H9 (cell line): ENCODE results near the gene HOXB1. TPM values are rescaled to one million over a fixed set of nuclear protein-coding genes. Genes with fewer than 3 reads are reported as not detected.

Source experiments
- DNase-seq: peaks from one replicate; pipeline ENCODE4 v3.0.0-alpha.2; 2017
- H2AFZ ChIP-seq: one replicate; pipeline ENCODE4 v1.6.1; 2013; ENCODE audit warnings: mild to moderate bottlenecking, low read length, control low read depth, moderate library complexity
- H2AK5ac ChIP-seq: 2 replicates; pipeline ENCODE4 v1.6.1; 2013; ENCODE audit warnings: low read length, control low read depth, mixed read lengths; ENCODE audit not compliant: insufficient read length
- H2BK120ac ChIP-seq: one replicate; pipeline ENCODE4 v1.6.1; 2013; ENCODE audit warnings: low read depth, mild to moderate bottlenecking, low read length, control low read depth, inconsistent platforms; ENCODE audit not compliant: poor library complexity, severe bottlenecking
- H2BK12ac ChIP-seq: 2 replicates; pipeline ENCODE4 v1.6.1; 2013; ENCODE audit warnings: low read length, control low read depth, mixed read lengths, low read depth; ENCODE audit not compliant: insufficient read length
- H2BK15ac ChIP-seq: 2 replicates; pipeline ENCODE4 v1.6.1; 2013; ENCODE audit warnings: low read depth, low read length, control low read depth
- H2BK20ac ChIP-seq: one replicate; pipeline ENCODE4 v1.6.1; 2013; ENCODE audit warnings: low read depth, mild to moderate bottlenecking, low read length, control low read depth, inconsistent platforms; ENCODE audit not compliant: poor library complexity, severe bottlenecking
- H2BK5ac ChIP-seq: 2 replicates; pipeline ENCODE4 v1.6.1; 2013; ENCODE audit warnings: low read length, control low read depth, mixed read lengths; ENCODE audit not compliant: insufficient read length
- H3K14ac ChIP-seq: 2 replicates; pipeline ENCODE4 v1.6.1; 2013; ENCODE audit warnings: low read length, control low read depth; ENCODE audit not compliant: insufficient read depth
- H3K18ac ChIP-seq: 2 replicates; pipeline ENCODE4 v1.6.1; 2013; ENCODE audit warnings: low read depth, mild to moderate bottlenecking, mixed read lengths, low read length, control low read depth; ENCODE audit not compliant: insufficient read length
- H3K23ac ChIP-seq: 2 replicates; pipeline ENCODE4 v1.6.1; 2013; ENCODE audit warnings: low read length, control low read depth, mixed read lengths, low read depth; ENCODE audit not compliant: insufficient read length
- H3K23me2 ChIP-seq: 2 replicates; pipeline ENCODE4 v1.6.1; 2013; ENCODE audit warnings: low read depth, mild to moderate bottlenecking, mixed read lengths, low read length, control low read depth; ENCODE audit not compliant: insufficient read length, poor library complexity, severe bottlenecking
- H3K27ac ChIP-seq: 2 replicates; pipeline ENCODE4 v1.5.1; 2013; ENCODE audit warnings: low read length, control low read depth, mixed read lengths, low read depth; ENCODE audit not compliant: insufficient read length
- H3K27me3 ChIP-seq: 2 replicates; pipeline ENCODE4 v1.6.1; 2013; ENCODE audit warnings: low read length, control low read depth, inconsistent platforms; ENCODE audit not compliant: insufficient read depth
- H3K4ac ChIP-seq: 2 replicates; pipeline ENCODE4 v1.6.1; 2013; ENCODE audit warnings: low read depth, mild to moderate bottlenecking, control low read depth, inconsistent platforms, low read length, moderate library complexity
- H3K4me1 ChIP-seq: 2 replicates; pipeline ENCODE4 v1.6.1; 2013; ENCODE audit warnings: low read length, control low read depth, inconsistent platforms; ENCODE audit not compliant: insufficient read depth
- H3K4me2 ChIP-seq: 2 replicates; pipeline ENCODE4 v1.6.1; 2013; ENCODE audit warnings: low read length, control low read depth, mixed read lengths; ENCODE audit not compliant: insufficient read length, insufficient read depth
- H3K56ac ChIP-seq: 2 replicates; pipeline ENCODE4 v1.6.1; 2013; ENCODE audit warnings: low read depth, mild to moderate bottlenecking, mixed read lengths, low read length, control low read depth; ENCODE audit not compliant: insufficient read length
- H3K79me1 ChIP-seq: 2 replicates; pipeline ENCODE4 v1.6.1; 2013; ENCODE audit warnings: low read depth, mild to moderate bottlenecking, moderate library complexity, low read length, control low read depth, inconsistent platforms; ENCODE audit not compliant: insufficient read depth, poor library complexity, severe bottlenecking
- H3K79me2 ChIP-seq: 2 replicates; pipeline ENCODE4 v1.6.1; 2013; ENCODE audit warnings: low read length, control low read depth, inconsistent platforms; ENCODE audit not compliant: insufficient read depth
- H3K9ac ChIP-seq: 2 replicates; pipeline ENCODE4 v1.6.1; 2013; ENCODE audit warnings: low read length, control low read depth, mixed read lengths; ENCODE audit not compliant: insufficient read length; ENCODE audit errors: extremely low read depth
- H3K9me3 ChIP-seq: one replicate; pipeline ENCODE4 v1.6.1; 2013; ENCODE audit warnings: low read depth, low read length, inconsistent platforms; ENCODE audit not compliant: control insufficient read depth
- H3T11ph ChIP-seq: one replicate; pipeline ENCODE4 v1.6.1; 2013; ENCODE audit warnings: mild to moderate bottlenecking, low read length, control low read depth, inconsistent platforms
- H4K20me1 ChIP-seq: one replicate; pipeline ENCODE4 v1.6.1; 2013; ENCODE audit not compliant: control insufficient read depth, insufficient read length, insufficient read depth
- H4K5ac ChIP-seq: 2 replicates; pipeline ENCODE4 v1.6.1; 2013; ENCODE audit warnings: low read depth, mild to moderate bottlenecking, mixed read lengths, low read length, control low read depth; ENCODE audit not compliant: insufficient read length
- H4K8ac ChIP-seq: replicated peaks from 2 replicates; pipeline ENCODE4 v1.6.1; 2013; ENCODE audit warnings: low read length, control low read depth, mixed read lengths, low read depth; ENCODE audit not compliant: insufficient read length
- H4K91ac ChIP-seq: 2 replicates; pipeline ENCODE4 v1.6.1; 2013; ENCODE audit warnings: low read depth, mild to moderate bottlenecking, moderate library complexity, mixed read lengths, low read length, control low read depth; ENCODE audit not compliant: insufficient read length
- H3K27ac Mint-ChIP-seq, 3 experiments: 2 replicates in 2 of 3; 3 replicates in 1 of 3; pipeline ENCODE4 v1.8.0; 2020 to 2021; ENCODE audit warnings: mixed read lengths in 3 of 3, mild to moderate bottlenecking in 1 of 3, moderate library complexity in 1 of 3
- H3K27me3 Mint-ChIP-seq: 2 replicates; pipeline ENCODE4 v1.8.0; 2021; ENCODE audit warnings: low read depth, mild to moderate bottlenecking, moderate library complexity, mixed read lengths
- H3K36me3 Mint-ChIP-seq, 3 experiments: 2 replicates in 2 of 3; 3 replicates in 1 of 3; pipeline ENCODE4 v1.8.0; 2020 to 2021; ENCODE audit warnings: low read depth in 3 of 3, mixed read lengths in 3 of 3; ENCODE audit not compliant: insufficient read depth in 1 of 3
- H3K4me1 Mint-ChIP-seq, 2 experiments: 2 replicates each; pipeline ENCODE4 v1.8.0; 2020; ENCODE audit warnings: mixed read lengths in 2 of 2
- H3K4me3 Mint-ChIP-seq, 2 experiments: 2 replicates in 1 of 2; 3 replicates in 1 of 2; pipeline ENCODE4 v1.8.0; 2020 to 2021; ENCODE audit warnings: mild to moderate bottlenecking in 2 of 2, mixed read lengths in 2 of 2, moderate library complexity in 1 of 2
- H3K9me3 Mint-ChIP-seq, 2 experiments: 2 replicates in 1 of 2; 3 replicates in 1 of 2; pipeline ENCODE4 v1.8.0; 2020; ENCODE audit warnings: mild to moderate bottlenecking in 2 of 2, mixed read lengths in 2 of 2, moderate library complexity in 1 of 2
- CTCF ChIP-seq: fragments of 200-600 bp; sonication (generic); conservative IDR thresholded peaks from 3 replicates; pipeline ENCODE4 v1.8.0; 2021; ENCODE audit warnings: antibody characterized with exemption, mild to moderate bottlenecking
- WGBS: extraction: QIAGEN DNeasy Blood & Tissue Kit; methylation state at CpG from one replicate; pipeline ENCODE4 v1.1.7; 2013; ENCODE audit warnings: missing lambda C conversion rate, low lambda C conversion rate, mixed read lengths; ENCODE audit not compliant: insufficient read length; ENCODE audit errors: extremely low coverage; 5-methylcytosine and 5-hydroxymethylcytosine counted together
- total RNA-seq: library from RNA; stranded (reverse); gene quantifications from 2 replicates; pipeline ENCODE4 v1.2.1, GENCODE V29; 2021

HOXB1 gene
- total RNA-seq, 1 experiment from 2014 or later, result not detected

- no peak overlapping the region for H3K27ac ChIP-seq
- no peak overlapping the region for H2AK5ac ChIP-seq
- H2BK15ac ChIP-seq, result no peak overlapping the region
- no peak overlapping the region for H3K4me2 ChIP-seq
- WGBS, result no CpG with 5 or more reads among the region's 6 CpGs
- H2BK120ac ChIP-seq, result no peak overlapping the region
- Mint-ChIP-seq H3K27me3 (peaks cover 88% of the 10 kb centered on the region), H3K27ac (no peak overlapping the region), H3K36me3 (no peaks in the 10 kb centered on the region), H3K9me3 (peaks cover 0 to 6% of the 10 kb centered on the region in 2 experiments; a peak in 2 of 5 replicates), H3K4me3 (no peak overlapping the region), H3K4me1 (peaks cover 26 to 32% of the 10 kb centered on the region in 2 experiments)
- no peak overlapping the region for H4K8ac ChIP-seq
- TF ChIP-seq CTCF, result no peak
- no peak overlapping the region for H3K14ac ChIP-seq
- H3K79me1 ChIP-seq, result no peaks in the 10 kb centered on the region
- H2BK12ac ChIP-seq, result no peak overlapping the region
- no peak for DNase-seq
- no peak overlapping the region for H2AFZ ChIP-seq
- no peak overlapping the region for H3T11ph ChIP-seq
- no peak overlapping the region for H3K4ac ChIP-seq
- no peaks in the 10 kb centered on the region for H4K20me1 ChIP-seq
- no peak overlapping the region for H3K9ac ChIP-seq
- no peak overlapping the region for H3K23ac ChIP-seq
- no peaks in the 10 kb centered on the region; the same call in 1 of the 2 replicates for H3K27me3 ChIP-seq
- H4K91ac ChIP-seq, result no peak overlapping the region
- no peaks in the 10 kb centered on the region; the same call in 1 of the 2 replicates for H3K4me1 ChIP-seq
- no peak overlapping the region for H2BK20ac ChIP-seq
- H3K56ac ChIP-seq, result no peak overlapping the region
- no peaks in the 10 kb centered on the region for H3K23me2 ChIP-seq
- no peaks in the 10 kb centered on the region for H3K79me2 ChIP-seq
- H2BK5ac ChIP-seq, result no peak overlapping the region
- H3K9me3 ChIP-seq, result no peaks in the 10 kb centered on the region
- no peak overlapping the region for H3K18ac ChIP-seq
- H4K5ac ChIP-seq, result no peak overlapping the region
Observed at GRCh38 chr17:48513666-48514455, 16.9 kb downstream of the HOXB1 start.
